GM18520 (cell line): ENCODE results near the gene MLLT3.
A peak's percentile ranks its signal among the peaks of the same experiment; 100 is the strongest.
"Not testable (repeated sequence)": the region's sequence is repeated elsewhere in the genome, so short reads cannot be mapped to it uniquely, and the experiment has no call there.

Experiments
- ATAC-seq: cut with Tn5 transposase; IDR thresholded peaks from one replicate; pipeline ENCODE4 v1.9.1; 2021; ENCODE audit not compliant: unreplicated experiment

Gene MLLT3

DNA sequence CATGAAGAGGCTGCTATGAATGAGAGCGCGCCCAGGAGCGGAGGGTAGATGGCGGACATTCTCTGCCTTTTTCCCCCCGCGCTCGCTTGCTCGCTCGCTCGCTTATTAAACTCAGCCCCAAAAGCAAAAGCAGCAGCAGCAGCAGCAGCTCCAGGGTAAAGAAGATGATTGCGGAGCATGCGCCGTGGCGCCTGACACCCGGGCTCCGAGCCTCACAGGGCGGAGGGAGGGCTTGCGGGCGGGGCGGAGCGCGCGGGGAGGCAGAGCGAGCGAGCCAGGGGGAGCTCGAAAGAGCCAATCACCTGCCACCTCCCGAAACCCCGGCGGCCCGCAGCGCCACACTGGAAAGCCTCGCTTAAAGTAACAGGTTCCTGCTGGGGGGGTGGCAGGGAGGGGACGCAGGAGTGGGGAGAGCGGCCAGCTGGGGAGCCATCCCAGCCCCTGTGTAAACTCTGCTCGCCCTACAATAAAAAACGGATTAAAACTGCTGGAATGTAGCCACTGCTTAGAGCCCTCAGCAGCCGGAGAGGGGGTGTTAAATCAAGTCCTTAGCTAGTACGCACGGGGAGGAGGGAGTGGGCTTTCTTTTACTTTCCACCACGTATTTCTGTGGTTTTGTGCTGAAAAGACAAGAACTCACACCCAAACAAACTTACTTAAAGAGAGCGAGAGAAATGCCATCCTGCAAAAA lies at the start of gene MLLT3:
MLLT3 (minus strand) TSS at position 170 of the 691 bp plus-strand sequence.
- peak; percentile 74 for ATAC-seq

DNA sequence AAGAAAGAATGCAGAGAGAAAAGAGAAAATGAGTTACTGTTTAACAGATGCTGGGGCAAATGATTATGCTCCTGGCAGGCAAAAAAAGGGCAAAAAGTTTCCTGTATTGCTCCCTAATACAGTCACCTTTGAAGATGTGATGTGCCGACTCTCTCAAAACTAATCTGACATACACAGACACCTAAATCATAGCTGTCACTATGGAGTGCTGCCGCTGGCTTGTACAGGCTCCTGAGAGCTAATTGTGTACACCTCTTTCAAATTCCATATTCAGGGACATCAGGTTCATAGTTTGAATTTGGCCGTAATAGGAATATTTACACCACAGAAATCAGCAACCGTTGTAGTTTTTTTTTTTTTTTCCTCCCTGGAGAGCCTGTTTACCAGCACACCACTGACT lies 49.3 kb upstream of the MLLT3 start:
- ATAC-seq: no peak

DNA sequence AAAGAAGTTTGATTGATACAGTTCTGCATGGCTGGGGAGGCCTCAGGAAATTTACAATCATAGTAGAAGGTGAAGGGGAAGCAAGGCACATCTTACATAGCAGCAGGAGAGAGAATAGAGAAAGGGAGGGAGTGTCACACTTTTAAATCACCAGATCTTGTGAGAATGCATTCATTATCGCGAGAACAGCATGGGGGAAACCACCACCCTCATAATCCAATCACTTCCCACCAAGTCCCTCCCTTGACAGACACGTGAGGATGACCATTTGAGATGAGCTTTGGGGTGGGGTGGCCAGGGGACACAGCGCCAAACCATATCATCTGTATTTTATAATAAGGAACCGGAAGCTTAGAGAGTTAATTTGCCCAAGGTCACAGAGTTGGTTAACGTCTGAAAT lies 48.1 kb upstream of the MLLT3 start:
- ATAC-seq: no peak

DNA sequence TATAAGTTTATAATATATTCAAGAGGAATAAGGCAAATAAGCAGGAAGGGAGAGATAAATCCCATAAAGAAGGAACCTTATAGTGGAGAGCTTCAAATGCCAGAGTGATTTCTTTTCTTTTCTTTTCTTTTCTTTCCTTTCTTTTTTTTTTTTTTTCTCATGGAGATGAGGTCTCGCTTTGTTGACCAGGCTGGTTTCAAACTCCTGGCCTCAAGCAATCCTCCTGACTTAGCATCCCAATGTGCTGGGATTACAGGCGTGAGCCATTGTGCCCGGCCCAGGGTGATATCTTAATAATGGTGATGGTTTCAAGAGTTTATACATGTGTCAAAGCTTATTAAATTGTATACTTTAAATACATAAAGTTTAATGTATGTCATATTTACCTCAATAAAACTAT lies 42.2 kb upstream of the MLLT3 start:
- ATAC-seq: no peak

DNA sequence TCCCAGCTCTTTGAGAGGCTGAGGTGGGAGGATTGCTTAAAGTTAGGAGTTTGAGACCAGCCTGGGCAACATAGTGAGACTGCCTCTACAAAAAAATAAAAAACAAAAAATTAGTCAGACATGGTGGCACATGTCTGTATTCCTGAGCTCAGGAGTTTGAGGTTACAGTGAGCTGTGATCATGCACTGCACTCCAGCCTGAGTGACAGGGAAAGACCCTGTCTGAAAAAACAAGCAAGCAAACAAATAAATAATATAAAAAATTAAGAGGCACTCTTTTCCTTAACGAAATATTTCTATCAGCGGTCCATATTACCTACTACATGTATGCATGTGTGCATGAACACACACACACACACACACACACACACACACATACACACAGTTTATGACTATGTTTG lies 40.8 kb upstream of the MLLT3 start:
- ATAC-seq: no peak

DNA sequence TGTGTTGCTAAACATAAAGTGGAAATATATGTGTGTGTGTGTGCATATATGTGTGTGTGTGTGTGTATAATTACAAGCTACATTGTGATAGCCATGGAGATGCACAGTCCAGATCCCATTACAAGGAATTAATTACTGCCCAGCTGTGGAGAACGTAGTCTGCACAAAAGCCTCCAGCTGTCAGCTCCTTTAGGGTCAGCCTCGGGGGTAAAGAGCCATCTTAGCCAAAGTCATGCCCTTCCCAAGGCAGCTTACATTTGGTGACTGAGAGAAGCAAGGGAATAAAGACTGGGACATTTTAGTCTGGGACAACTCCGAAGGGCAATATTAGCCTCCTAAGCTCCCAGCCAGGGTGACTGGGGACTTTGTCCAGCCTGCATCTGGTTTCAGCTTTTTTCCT lies 39.9 kb upstream of the MLLT3 start:
- ATAC-seq: no peak

DNA sequence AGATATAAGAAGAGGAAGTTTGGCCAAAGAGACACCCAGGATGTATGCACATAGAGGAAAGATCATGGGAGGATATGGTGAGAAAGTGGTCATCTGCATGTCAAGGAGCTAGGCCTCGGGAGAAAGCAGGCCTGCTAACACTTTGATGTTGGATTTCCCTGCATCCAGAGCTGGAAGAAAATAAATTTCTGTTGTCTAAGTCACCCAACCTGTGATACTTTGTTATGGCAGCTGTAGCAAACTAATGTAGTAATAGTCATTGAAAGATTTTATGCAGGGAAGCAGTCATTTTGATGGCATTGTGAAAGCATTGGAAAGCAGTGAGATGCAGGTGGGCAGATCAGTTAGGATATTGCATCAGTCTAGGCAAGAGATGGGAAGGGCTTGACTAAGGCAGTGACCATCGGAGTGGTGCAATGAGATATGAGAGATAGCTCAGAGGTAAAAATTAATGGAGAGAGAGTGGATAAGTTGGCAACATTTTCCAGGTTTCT lies 37.2 kb upstream of the MLLT3 start:
- ATAC-seq: no peak

DNA sequence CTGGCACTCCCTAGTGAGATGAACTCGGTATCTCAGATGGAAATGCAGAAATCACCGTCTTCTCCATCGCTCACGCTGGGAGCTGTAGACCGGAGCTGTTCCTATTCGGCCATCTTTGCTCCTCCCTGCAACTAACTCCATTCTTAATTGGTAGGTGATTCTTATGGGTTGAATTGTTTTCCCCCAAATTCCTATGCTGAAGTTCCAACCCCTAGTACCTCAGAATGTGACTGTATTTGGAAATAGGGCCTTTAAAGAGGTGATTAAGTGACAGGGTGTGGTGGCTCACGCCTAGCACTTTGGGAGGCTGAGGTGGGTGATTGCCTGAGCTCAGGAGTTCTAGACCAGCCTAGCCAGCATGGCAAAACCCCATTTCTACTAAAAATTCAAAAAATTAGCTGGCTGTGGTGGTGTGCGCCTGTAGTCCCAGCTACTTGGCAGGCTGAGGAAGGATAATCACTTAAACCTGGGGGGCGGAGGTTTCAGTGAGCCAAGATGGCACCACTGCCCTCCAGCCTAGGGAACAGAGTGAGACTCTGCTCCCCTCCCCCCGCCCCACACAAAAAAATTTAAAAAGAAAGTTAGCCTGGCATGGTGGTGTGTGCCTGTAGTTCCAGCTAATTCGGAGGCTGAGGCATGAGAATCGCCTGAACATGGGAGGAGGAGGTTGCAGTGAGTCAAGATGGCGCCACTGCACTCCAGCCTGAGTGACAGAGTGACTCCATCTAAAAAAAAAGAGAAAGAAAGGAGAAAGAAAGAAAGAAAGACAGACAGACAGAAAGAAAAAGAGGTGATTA lies 36.6 kb upstream of the MLLT3 start:
- no peak for ATAC-seq

DNA sequence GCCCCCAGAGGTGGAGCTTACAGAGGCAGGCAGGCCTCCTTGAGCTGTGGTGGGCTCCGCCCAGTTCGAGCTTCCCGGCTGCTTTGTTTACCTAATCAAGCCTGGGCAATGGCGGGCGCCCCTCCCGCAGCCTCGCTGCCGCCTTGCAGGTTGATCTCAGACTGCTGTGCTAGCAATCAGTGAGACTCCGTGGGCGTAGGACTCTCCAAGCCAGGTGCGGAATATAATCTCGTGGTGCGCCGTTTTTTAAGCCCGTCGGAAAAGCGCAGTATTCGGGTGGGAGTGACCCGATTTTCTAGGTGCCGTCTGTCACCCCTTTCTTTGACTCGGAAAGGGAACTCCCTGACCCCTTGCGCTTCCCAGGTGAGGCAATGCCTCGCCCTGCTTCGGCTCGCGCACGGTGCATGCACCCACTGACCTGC lies 36.0 kb upstream of the MLLT3 start:
- not testable (repeated sequence) for ATAC-seq

DNA sequence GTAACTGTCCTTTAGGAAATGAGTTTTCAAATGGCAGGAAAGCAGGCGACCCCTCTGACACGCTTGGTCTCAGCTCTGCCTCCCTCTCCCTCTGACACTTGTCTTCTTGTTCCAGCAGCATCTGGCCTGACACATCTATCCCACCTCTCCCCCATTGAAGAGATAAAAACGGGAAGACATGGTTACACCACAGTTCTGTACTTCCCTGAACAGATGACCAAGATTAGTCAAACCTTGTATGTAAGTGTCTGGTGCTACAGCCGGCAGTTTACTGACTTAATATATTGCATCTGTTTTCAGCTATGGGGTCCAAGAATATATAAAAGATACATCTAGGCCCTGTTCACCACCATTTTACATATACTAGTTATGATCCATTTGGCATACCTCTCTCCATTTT lies 29.6 kb upstream of the MLLT3 start:
- no peak for ATAC-seq

DNA sequence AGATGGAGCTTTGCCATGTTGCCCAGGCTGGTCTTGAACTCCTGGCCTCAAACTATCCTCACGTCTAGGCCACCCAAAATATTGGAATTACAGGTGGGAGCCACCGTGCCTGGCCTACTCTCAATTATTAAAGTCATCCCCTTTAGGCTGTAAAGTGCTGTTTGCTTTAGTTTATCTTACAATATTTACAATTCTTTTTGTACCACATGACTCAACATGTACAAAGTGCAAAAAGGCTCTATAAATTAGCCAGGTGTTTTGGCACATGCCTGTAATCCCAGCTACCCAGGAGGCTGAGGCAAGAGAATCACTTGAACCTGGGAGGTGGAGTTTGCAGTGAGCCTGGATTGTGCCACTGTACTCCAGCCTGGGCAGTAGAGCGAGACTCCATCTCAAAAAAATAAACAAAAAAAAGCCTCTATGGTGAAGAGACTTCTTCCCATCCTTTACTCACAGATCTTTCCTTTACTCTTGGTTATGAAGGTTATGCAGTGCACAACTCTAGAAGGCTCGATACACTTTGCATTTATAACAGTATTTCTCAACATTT lies 28.5 kb upstream of the MLLT3 start:
- no peak for ATAC-seq

DNA sequence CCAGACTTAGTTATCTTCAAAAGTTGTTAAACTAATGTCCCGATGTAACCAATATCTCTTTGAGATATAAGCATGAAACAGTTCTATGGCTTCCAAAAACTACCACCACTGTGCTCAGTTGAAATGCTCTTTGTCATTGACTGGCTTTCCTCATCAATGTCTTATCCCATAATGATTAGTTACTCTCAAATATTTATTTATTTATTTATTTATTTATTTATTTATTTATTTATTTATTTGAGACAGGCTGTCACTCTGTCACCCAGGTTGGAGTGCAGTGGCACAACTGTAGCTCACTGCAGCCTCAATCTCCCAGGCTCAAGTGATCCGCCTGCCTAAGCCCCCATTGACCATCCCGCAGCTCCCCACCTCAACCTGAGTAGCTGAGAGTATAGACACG lies 28.0 kb upstream of the MLLT3 start:
- ATAC-seq: no peak

DNA sequence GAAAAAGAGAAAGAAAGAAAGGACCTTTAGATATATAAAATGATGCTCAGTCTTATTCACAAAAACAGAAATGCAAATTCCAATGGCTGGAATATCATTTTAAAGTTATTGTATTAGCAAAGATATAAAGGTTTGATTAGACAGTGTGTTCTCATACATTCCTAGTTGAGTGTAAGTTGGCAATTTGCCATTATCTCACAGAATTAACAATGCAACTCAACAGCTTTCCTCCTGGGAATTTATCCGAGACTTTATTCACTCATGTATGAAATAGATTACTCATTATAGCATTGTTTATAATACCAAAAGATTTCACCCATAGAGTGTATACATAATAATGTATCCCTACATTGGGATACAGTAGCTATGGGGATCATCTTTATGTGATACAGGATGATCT lies 27.1 kb upstream of the MLLT3 start:
- no peak for ATAC-seq

DNA sequence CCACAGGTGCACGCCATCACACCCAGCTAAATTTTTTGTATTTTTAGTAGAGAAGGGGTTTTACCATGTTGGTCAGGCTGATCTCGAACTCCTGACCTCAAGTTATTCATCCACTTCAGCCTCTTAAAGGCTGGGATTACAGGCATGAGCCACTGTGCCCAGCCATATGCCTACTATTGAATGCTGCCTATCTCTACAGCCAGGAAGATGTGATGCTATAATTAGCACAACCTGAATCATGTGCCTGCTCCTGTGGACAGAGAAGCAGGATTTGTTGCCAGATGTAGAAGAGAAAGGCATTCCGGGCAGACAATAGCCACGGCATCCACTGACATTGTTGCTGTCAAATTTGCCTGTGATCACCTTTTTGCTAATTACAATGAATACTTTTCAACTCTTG lies 24.4 kb upstream of the MLLT3 start:
- no peak for ATAC-seq

DNA sequence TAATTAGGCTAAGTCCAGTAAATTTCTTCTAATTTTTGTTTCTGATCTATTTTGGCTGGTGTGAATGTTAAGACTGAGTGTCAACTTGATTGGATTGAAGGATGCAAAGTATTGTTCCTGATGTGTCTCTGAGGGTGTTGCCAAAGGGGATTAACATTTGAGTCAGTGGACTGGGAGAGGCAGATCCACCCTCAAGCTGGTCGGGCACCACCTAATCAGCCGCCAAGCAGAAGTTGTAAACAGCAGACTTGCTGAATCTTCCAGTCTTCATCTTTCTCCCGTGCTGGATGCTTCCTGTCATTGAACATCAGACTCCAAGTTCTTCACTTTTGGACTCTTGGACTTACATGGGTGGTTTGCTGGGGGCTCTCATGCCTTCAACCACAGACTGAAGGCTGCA lies 21.4 kb upstream of the MLLT3 start:
- ATAC-seq: no peak

DNA sequence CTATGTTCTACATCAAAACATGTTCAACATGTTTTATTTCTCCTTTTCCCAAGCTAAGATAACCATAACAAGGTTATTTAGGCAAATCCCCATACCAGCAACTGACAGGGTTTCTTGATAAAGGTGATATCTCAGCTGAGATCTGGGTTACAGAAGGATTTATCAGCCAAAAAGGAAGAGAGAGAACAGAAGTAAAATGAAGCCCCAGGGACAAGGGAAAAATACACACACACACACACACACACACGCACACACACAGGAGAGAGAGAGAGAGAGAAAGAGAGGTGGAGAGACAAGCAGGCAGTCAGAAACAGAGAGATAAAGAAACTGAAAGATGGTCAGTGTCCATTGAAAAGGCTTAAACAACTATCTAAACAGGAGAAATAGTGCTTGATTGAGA lies 19.7 kb upstream of the MLLT3 start:
- ATAC-seq: no peak

DNA sequence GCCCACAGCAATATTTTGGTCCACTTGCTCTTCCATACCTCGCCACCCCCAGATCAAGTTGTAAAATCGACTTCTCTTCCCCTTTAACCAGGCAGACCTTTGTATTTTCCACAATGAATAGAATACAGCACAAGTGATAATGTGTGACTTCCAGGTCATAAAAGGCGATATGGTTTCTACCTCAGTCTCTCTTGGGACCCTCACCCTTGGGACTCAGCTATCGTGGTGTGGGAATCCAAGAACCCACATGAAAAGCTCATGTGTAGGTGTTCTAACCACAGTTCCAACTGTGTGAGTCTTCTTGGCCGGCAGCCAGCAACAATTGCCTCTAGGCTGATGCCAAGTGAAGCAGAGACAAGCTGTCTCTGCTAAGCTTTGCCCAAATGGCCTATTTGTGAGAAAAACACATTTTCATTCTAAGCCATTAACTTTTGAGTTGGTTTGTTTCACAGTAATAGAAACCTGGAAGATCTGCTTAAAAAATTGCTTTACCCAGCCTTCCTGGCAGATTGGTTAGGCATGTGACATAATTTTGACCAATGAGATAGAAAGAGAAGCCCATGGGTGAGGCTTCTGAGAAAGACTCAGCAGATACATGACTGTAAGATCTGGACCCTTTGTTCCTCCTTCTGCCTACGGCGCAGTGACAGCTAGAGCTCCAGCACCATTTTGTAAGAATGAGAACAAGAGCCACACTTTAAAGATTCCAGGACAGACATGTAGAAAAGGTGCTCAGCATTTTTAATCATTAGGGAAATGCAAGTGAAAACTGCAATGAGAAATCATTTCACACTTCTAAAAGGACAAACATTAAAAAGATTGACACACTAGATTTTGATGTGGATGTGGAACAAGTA lies 18.3 kb upstream of the MLLT3 start:
- peak; percentile 84 for ATAC-seq

DNA sequence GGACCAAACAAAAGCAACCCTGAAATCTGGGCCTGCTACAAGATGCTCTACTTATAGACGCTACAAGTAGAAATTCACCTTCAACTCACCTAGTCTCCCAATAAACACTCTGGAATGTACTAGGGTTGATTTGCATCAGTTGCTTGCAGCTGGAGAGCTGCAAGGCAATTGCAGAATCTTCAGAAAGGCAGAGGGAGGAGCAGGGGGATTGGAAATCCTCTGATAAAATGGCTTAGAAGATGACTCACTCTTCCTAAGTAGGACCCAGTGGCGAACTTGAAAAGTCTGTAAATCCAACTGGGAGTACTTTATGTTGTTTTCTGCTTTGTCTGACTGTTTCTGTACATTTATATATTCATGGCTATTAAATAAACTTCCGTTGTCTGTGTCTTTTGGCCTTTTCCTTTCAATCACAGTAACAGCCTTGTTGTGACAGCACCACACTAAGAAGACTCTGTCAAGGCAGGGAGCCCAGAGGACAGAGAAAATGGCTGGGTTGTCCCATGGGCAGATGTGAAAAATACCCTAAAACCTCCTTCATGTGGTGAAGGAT lies 14.7 kb upstream of the MLLT3 start:
- ATAC-seq: no peak

DNA sequence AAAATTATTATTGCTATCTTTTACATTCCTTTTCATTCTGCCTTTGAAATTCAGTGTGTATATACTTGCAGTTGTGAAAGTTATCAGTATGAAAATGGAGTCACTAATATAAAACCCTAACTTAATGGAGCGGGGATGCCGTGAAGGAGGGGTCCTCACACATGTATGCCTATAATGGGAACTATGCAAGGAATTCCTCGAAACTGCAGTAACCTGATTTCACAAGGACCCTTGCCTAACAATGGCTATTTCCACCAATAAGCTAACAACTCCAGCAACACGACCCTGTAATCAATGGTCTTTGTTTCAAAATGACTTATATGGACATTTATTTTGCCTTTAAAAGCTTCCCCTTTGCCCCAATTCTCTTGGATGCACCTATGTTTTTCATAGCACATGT lies 12.6 kb upstream of the MLLT3 start:
- no peak for ATAC-seq

DNA sequence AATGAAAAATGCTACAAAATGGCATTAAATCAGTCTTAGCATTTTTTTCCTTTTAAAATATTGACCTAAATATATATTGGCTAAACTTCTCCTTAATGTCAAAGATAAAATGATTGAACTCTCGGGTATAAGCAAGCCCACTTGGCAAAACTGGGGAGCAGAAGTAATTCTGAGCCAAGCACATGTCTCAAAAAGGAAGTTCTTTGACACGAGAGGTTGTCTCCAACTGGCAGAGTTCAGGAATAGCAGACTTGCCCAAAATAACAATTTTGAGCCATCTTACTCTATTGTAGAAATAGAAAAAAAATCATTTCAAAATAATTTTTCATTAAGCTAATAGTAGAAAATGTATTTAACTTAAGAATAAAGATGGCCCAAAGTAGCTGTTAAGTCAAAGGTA lies 10.4 kb upstream of the MLLT3 start:
- no peak for ATAC-seq
